GM23338 (cell line): ENCODE data around the gene CCDC196. TPM values are rescaled to one million over a fixed set of nuclear protein-coding genes. Genes with fewer than 3 reads are reported as not detected.
A peak's percentile ranks its signal among the peaks of the same experiment; 100 is the strongest.

Experiments used
- ATAC-seq: fragments of 200-7000 bp; cut with Tn5 transposase; 3 replicates; pipeline ENCODE4 v1.9.1; 2020
- DNase-seq: peaks from one replicate; pipeline ENCODE4 v3.0.0-alpha.2; 2015; ENCODE audit warnings: low spot score
- H2AFZ ChIP-seq: fragments of 200-600 bp; sonication (generic); 2 replicates; pipeline ENCODE4 v1.8.0; 2016; ENCODE audit warnings: antibody characterized with exemption, mild to moderate bottlenecking, moderate library complexity
- H3F3A ChIP-seq: fragments of 200-600 bp; sonication (generic); replicated peaks from 2 replicates; pipeline ENCODE4 v1.8.0; 2017; ENCODE audit warnings: antibody characterized with exemption, mixed run types, low read depth
- H3K27ac ChIP-seq: fragments of 200-600 bp; sonication (generic); 2 replicates; pipeline ENCODE4 v1.6.1; 2016; ENCODE audit warnings: low read depth
- H3K27me3 ChIP-seq: fragments of 200-600 bp; sonication (generic); 2 replicates; pipeline ENCODE4 v1.8.0; 2016; ENCODE audit warnings: mild to moderate bottlenecking, mixed run types, moderate library complexity; ENCODE audit not compliant: insufficient read depth
- H3K36me3 ChIP-seq: fragments of 200-600 bp; sonication (generic); 2 replicates; pipeline ENCODE4 v1.8.0; 2016; ENCODE audit warnings: mild to moderate bottlenecking; ENCODE audit not compliant: insufficient read depth
- H3K4me1 ChIP-seq: fragments of 200-600 bp; sonication (generic); 2 replicates; pipeline ENCODE4 v1.8.0; 2016; ENCODE audit warnings: mild to moderate bottlenecking, moderate library complexity; ENCODE audit not compliant: insufficient read depth
- H3K4me2 ChIP-seq: fragments of 200-600 bp; sonication (generic); 2 replicates; pipeline ENCODE4 v1.7.1; 2017; ENCODE audit warnings: mixed run types
- H3K4me3 ChIP-seq: fragments of 200-600 bp; sonication (generic); 2 replicates; pipeline ENCODE4 v1.6.1; 2016; ENCODE audit warnings: mixed run types
- H3K79me2 ChIP-seq: fragments of 200-600 bp; sonication (generic); replicated peaks from 2 replicates; pipeline ENCODE4 v1.8.0; 2017; ENCODE audit warnings: mild to moderate bottlenecking; ENCODE audit not compliant: insufficient read depth
- H3K9me2 ChIP-seq: fragments of 200-600 bp; sonication (generic); 2 replicates; pipeline ENCODE4 v1.8.0; 2017; ENCODE audit not compliant: insufficient read depth
- H4K20me1 ChIP-seq: fragments of 200-600 bp; sonication (generic); replicated peaks from 2 replicates; pipeline ENCODE4 v1.8.0; 2017; ENCODE audit warnings: mild to moderate bottlenecking; ENCODE audit not compliant: insufficient read depth
- H3K27ac Mint-ChIP-seq: 2 replicates; pipeline ENCODE4 v1.8.0; 2020; ENCODE audit warnings: inconsistent platforms, mild to moderate bottlenecking, moderate library complexity, mixed read lengths
- H3K27me3 Mint-ChIP-seq: 3 replicates; pipeline ENCODE4 v1.8.0; 2022; ENCODE audit warnings: low read depth, mild to moderate bottlenecking, moderate library complexity, mixed read lengths, inconsistent platforms; ENCODE audit not compliant: insufficient read depth, poor library complexity
- H3K36me3 Mint-ChIP-seq: 3 replicates; pipeline ENCODE4 v1.8.0; 2021; ENCODE audit warnings: low read depth, mild to moderate bottlenecking, inconsistent platforms, moderate library complexity, mixed read lengths
- H3K4me1 Mint-ChIP-seq: 3 replicates; pipeline ENCODE4 v1.8.0; 2020; ENCODE audit warnings: mild to moderate bottlenecking, inconsistent platforms, mixed read lengths
- H3K4me3 Mint-ChIP-seq: 3 replicates; pipeline ENCODE4 v1.8.0; 2021; ENCODE audit warnings: moderate library complexity, mild to moderate bottlenecking, inconsistent platforms, mixed read lengths
- H3K9me3 Mint-ChIP-seq: 3 replicates; pipeline ENCODE4 v1.8.0; 2020; ENCODE audit warnings: moderate library complexity, mild to moderate bottlenecking, inconsistent platforms, mixed read lengths
- EZH2 ChIP-seq: fragments of 200-600 bp; sonication (generic); IDR thresholded peaks from one replicate; pipeline ENCODE4 v1.8.0; 2017; ENCODE audit warnings: antibody characterized with exemption, mild to moderate bottlenecking, low read depth; ENCODE audit not compliant: unreplicated experiment
- JUNB ChIP-seq: IDR thresholded peaks from one replicate; pipeline ENCODE4 v1.6.1; 2016; ENCODE audit warnings: antibody characterized with exemption; ENCODE audit not compliant: unreplicated experiment
- NANOG ChIP-seq: IDR thresholded peaks from 2 replicates; pipeline ENCODE4 v1.6.1; 2016; ENCODE audit warnings: antibody characterized with exemption, borderline replicate concordance
- ZNF331 ChIP-seq: fragments of 250-450 bp; sonication (Bioruptor Pico); IDR thresholded peaks from 2 replicates; pipeline ENCODE4 v1.5.0; 2020; ENCODE audit warnings: low read depth, mild to moderate bottlenecking, moderate library complexity
- polyA plus RNA-seq: library from polyadenylated mRNA; unstranded; fragments of >200 nt; fragmentation: Nextera tagmentation; extraction: Ambion mirVana; gene quantifications from 2 replicates; pipeline ENCODE4 v1.2.1, GENCODE V29; 2016
- total RNA-seq: library from RNA; depleted of rRNA; stranded (reverse); fragments of >200 nt; shearing (Covaris generic); gene quantifications from 2 replicates; pipeline ENCODE4 v1.2.3, GENCODE V29; 2014
- TF ChIP-seq, protein P1 (sequence below): IDR thresholded peaks from one replicate; pipeline ENCODE4 v1.6.1; 2018; ENCODE audit warnings: antibody characterized with exemption; ENCODE audit not compliant: unreplicated experiment
- TF ChIP-seq, protein P2 (sequence below), 2 experiments: fragments of 200-600 bp in 1 of 2; sonication (generic) in 1 of 2; conservative IDR thresholded peaks; 2 replicates each; pipeline versions ENCODE4 v1.5.1 to v1.6.1; 2016 to 2017; ENCODE audit warnings: antibody characterized with exemption in 2 of 2, low read depth in 2 of 2, mild to moderate bottlenecking in 2 of 2, moderate library complexity in 1 of 2
- TF ChIP-seq, protein P3 (sequence below): IDR thresholded peaks from 2 replicates; pipeline ENCODE4 v1.6.1; 2016; ENCODE audit warnings: antibody characterized with exemption
- TF ChIP-seq, protein P4 (sequence below): fragments of 250-450 bp; sonication (Bioruptor Pico); IDR thresholded peaks from 2 replicates; pipeline ENCODE4 v1.5.0; 2020; ENCODE audit warnings: mild to moderate bottlenecking, moderate library complexity

CCDC196 gene
- total and polyA plus RNA-seq, 2 experiments from 2014 or later, result 0.27 TPM; not detected in 1

DNA sequence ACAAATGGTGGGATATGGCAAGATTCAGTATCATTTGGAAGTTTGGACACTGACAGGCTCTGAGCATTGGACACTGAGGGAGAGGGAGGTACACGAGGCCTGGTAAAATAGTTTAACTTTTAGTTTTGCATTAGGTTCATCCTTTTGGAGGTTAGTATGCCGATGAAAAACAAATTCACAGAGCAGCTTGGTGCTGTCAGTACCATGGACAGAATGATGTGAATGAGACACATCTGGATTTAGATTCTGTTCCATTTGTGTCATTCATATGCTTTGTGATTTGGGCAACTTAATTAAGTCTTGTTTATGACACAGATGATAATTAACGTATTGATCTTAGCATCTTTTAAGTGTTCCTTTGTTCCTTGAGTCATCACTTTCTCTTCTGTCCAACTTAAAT is 55.5 kb downstream of the CCDC196 start:
- no peak overlapping the region for H3K4me3 ChIP-seq
- Mint-ChIP-seq H3K27ac (no peak overlapping the region), H3K4me1 (no peaks in the 10 kb centered on the region; the same call in 2 of the 3 replicates), H3K27me3 (no peaks in the 10 kb centered on the region), H3K4me3 (no peak overlapping the region), H3K9me3 (peaks cover 12% of the 10 kb centered on the region), H3K36me3 (peaks cover 11% of the 10 kb centered on the region)
- H2AFZ ChIP-seq, result no peak overlapping the region
- ATAC-seq (no peak), DNase-seq (no peak)
- no peak overlapping the region for H3K4me2 ChIP-seq
- H3K27me3 ChIP-seq, result no peaks in the 10 kb centered on the region
- no peaks in the 10 kb centered on the region for H3F3A ChIP-seq
- no peaks in the 10 kb centered on the region; the same call in 1 of the 2 replicates for H3K36me3 ChIP-seq
- H4K20me1 ChIP-seq, result no peaks in the 10 kb centered on the region; the same call in 1 of the 2 replicates
- peaks cover 63% of the 10 kb centered on the region for H3K79me2 ChIP-seq
- H3K4me1 ChIP-seq, result peaks cover 5% of the 10 kb centered on the region; the same call in 1 of the 2 replicates
- H3K27ac ChIP-seq, result no peak overlapping the region
- TF ChIP-seq, protein P1, sequence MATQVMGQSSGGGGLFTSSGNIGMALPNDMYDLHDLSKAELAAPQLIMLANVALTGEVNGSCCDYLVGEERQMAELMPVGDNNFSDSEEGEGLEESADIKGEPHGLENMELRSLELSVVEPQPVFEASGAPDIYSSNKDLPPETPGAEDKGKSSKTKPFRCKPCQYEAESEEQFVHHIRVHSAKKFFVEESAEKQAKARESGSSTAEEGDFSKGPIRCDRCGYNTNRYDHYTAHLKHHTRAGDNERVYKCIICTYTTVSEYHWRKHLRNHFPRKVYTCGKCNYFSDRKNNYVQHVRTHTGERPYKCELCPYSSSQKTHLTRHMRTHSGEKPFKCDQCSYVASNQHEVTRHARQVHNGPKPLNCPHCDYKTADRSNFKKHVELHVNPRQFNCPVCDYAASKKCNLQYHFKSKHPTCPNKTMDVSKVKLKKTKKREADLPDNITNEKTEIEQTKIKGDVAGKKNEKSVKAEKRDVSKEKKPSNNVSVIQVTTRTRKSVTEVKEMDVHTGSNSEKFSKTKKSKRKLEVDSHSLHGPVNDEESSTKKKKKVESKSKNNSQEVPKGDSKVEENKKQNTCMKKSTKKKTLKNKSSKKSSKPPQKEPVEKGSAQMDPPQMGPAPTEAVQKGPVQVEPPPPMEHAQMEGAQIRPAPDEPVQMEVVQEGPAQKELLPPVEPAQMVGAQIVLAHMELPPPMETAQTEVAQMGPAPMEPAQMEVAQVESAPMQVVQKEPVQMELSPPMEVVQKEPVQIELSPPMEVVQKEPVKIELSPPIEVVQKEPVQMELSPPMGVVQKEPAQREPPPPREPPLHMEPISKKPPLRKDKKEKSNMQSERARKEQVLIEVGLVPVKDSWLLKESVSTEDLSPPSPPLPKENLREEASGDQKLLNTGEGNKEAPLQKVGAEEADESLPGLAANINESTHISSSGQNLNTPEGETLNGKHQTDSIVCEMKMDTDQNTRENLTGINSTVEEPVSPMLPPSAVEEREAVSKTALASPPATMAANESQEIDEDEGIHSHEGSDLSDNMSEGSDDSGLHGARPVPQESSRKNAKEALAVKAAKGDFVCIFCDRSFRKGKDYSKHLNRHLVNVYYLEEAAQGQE, result peak; percentile 46
- TF ChIP-seq, protein P2, sequence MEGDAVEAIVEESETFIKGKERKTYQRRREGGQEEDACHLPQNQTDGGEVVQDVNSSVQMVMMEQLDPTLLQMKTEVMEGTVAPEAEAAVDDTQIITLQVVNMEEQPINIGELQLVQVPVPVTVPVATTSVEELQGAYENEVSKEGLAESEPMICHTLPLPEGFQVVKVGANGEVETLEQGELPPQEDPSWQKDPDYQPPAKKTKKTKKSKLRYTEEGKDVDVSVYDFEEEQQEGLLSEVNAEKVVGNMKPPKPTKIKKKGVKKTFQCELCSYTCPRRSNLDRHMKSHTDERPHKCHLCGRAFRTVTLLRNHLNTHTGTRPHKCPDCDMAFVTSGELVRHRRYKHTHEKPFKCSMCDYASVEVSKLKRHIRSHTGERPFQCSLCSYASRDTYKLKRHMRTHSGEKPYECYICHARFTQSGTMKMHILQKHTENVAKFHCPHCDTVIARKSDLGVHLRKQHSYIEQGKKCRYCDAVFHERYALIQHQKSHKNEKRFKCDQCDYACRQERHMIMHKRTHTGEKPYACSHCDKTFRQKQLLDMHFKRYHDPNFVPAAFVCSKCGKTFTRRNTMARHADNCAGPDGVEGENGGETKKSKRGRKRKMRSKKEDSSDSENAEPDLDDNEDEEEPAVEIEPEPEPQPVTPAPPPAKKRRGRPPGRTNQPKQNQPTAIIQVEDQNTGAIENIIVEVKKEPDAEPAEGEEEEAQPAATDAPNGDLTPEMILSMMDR (conservative IDR thresholded peaks at IDR 0.05; ENCODE audit: low read depth in 2 of 2), result no peak
- TF ChIP-seq, protein P3, sequence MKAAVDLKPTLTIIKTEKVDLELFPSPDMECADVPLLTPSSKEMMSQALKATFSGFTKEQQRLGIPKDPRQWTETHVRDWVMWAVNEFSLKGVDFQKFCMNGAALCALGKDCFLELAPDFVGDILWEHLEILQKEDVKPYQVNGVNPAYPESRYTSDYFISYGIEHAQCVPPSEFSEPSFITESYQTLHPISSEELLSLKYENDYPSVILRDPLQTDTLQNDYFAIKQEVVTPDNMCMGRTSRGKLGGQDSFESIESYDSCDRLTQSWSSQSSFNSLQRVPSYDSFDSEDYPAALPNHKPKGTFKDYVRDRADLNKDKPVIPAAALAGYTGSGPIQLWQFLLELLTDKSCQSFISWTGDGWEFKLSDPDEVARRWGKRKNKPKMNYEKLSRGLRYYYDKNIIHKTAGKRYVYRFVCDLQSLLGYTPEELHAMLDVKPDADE, result no peak
- TF ChIP-seq ZNF331 (CRISPR knock-in tag), result no peak
- H3K9me2 ChIP-seq, result no peaks in the 10 kb centered on the region

DNA sequence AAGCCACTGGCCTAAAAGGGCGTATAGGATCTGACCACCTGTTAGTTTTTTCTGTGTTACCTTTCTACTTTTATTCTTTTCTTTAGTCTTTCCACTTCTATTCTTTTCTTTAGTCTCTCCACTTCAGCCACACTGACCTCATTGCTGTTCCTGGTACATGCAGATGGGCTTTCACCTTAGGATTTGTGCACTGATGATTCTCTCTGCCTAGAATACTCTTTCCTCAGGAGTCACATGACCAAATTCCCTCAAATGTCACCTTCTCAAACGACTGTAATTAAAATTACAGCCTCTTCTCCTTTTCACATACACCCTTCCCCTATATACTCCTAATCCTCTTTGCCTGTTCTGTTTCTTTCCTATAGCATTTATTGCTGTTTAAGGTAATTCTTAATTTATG is 57.8 kb downstream of the CCDC196 start:
- Histone ChIP-seq H3K9me2 (no peaks in the 10 kb centered on the region), H3K27ac (no peak overlapping the region), H4K20me1 (no peaks in the 10 kb centered on the region; the same call in 1 of the 2 replicates), H3K4me3 (no peak overlapping the region), H3F3A (no peaks in the 10 kb centered on the region), H3K4me1 (peaks cover 1% of the 10 kb centered on the region; the same call in 1 of the 2 replicates), H2AFZ (no peak overlapping the region), H3K4me2 (no peak overlapping the region), H3K27me3 (no peaks in the 10 kb centered on the region), H3K36me3 (peaks cover 6% of the 10 kb centered on the region; the same call in 1 of the 2 replicates), H3K79me2 (peaks cover 51% of the 10 kb centered on the region)
- Mint-ChIP-seq H3K4me3 (no peak overlapping the region), H3K9me3 (peaks cover 22% of the 10 kb centered on the region), H3K36me3 (peaks cover 24% of the 10 kb centered on the region), H3K27me3 (no peaks in the 10 kb centered on the region), H3K4me1 (no peaks in the 10 kb centered on the region; the same call in 2 of the 3 replicates), H3K27ac (no peak overlapping the region)
- DNase-seq (no peak), ATAC-seq (no peak)
- no peak for TF ChIP-seq NANOG
- TF ChIP-seq, protein P4, sequence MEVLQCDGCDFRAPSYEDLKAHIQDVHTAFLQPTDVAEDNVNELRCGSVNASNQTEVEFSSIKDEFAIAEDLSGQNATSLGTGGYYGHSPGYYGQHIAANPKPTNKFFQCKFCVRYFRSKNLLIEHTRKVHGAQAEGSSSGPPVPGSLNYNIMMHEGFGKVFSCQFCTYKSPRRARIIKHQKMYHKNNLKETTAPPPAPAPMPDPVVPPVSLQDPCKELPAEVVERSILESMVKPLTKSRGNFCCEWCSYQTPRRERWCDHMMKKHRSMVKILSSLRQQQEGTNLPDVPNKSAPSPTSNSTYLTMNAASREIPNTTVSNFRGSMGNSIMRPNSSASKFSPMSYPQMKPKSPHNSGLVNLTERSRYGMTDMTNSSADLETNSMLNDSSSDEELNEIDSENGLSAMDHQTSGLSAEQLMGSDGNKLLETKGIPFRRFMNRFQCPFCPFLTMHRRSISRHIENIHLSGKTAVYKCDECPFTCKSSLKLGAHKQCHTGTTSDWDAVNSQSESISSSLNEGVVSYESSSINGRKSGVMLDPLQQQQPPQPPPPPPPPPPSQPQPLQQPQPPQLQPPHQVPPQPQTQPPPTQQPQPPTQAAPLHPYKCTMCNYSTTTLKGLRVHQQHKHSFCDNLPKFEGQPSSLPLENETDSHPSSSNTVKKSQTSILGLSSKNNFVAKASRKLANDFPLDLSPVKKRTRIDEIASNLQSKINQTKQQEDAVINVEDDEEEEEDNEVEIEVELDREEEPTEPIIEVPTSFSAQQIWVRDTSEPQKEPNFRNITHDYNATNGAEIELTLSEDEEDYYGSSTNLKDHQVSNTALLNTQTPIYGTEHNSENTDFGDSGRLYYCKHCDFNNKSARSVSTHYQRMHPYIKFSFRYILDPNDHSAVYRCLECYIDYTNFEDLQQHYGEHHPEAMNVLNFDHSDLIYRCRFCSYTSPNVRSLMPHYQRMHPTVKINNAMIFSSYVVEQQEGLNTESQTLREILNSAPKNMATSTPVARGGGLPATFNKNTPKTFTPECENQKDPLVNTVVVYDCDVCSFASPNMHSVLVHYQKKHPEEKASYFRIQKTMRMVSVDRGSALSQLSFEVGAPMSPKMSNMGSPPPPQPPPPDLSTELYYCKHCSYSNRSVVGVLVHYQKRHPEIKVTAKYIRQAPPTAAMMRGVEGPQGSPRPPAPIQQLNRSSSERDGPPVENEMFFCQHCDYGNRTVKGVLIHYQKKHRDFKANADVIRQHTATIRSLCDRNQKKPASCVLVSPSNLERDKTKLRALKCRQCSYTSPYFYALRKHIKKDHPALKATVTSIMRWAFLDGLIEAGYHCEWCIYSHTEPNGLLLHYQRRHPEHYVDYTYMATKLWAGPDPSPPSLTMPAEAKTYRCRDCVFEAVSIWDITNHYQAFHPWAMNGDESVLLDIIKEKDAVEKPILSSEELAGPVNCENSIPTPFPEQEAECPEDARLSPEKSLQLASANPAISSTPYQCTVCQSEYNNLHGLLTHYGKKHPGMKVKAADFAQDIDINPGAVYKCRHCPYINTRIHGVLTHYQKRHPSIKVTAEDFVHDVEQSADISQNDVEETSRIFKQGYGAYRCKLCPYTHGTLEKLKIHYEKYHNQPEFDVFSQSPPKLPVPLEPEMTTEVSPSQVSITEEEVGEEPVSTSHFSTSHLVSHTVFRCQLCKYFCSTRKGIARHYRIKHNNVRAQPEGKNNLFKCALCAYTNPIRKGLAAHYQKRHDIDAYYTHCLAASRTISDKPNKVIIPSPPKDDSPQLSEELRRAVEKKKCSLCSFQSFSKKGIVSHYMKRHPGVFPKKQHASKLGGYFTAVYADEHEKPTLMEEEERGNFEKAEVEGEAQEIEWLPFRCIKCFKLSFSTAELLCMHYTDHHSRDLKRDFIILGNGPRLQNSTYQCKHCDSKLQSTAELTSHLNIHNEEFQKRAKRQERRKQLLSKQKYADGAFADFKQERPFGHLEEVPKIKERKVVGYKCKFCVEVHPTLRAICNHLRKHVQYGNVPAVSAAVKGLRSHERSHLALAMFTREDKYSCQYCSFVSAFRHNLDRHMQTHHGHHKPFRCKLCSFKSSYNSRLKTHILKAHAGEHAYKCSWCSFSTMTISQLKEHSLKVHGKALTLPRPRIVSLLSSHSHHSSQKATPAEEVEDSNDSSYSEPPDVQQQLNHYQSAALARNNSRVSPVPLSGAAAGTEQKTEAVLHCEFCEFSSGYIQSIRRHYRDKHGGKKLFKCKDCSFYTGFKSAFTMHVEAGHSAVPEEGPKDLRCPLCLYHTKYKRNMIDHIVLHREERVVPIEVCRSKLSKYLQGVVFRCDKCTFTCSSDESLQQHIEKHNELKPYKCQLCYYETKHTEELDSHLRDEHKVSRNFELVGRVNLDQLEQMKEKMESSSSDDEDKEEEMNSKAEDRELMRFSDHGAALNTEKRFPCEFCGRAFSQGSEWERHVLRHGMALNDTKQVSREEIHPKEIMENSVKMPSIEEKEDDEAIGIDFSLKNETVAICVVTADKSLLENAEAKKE (CRISPR knock-in tag), result no peak
- no peak for TF ChIP-seq JUNB
- TF ChIP-seq EZH2, result no peak
